IMR-90 (cell line): Measurements from ENCODE around the gene FBXW7. TPM values are rescaled to one million over a fixed set of nuclear protein-coding genes. Genes with fewer than 3 reads are reported as not detected.

ENCODE experiments used
- ATAC-seq: fragments of 200-7000 bp; cut with Tn5 transposase; 2 replicates; pipeline ENCODE4 v1.9.1; 2020; ENCODE audit warnings: low read depth, mild to moderate bottlenecking, moderate library complexity
- BruUV-seq: library from RNA; stranded (reverse); fragments of 400-500 nt; replicated peaks from 2 replicates; lab custom pipeline; 2021; lab: Mats Ljungman, UMichigan
- CTCF ChIA-PET: fragments of 300-600 bp; formaldehyde crosslinking; extraction: SDS; loops from one replicate; lab custom pipeline; 2021; ENCODE audit warnings: antibody characterized with exemption; lab: Yijun Ruan, JAX
- POLR2A ChIA-PET: fragments of 300-600 bp; sonication (Branson Sonifier 250); formaldehyde crosslinking; loops from one replicate; lab custom pipeline; 2022; ENCODE audit warnings: antibody characterized with exemption; ENCODE audit not compliant: unreplicated experiment; lab: Charles Lee
- DNase-seq: peaks from one replicate; pipeline ENCODE4 v3.0.0; 2013
- H2AFZ ChIP-seq: replicated peaks from 2 replicates; pipeline ENCODE3; 2013; ENCODE audit warnings: low read length, mild to moderate bottlenecking; ENCODE audit not compliant: poor library complexity
- H2AK5ac ChIP-seq: 2 replicates; pipeline ENCODE4 v1.6.1; 2013; ENCODE audit warnings: low read depth, low read length, inconsistent platforms
- H2AK9ac ChIP-seq: replicated peaks from 2 replicates; pipeline ENCODE3; 2013; ENCODE audit warnings: mild to moderate bottlenecking, low read depth, low read length, moderate library complexity; ENCODE audit not compliant: poor library complexity
- H2BK120ac ChIP-seq: 2 replicates; pipeline ENCODE4 v1.6.1; 2013; ENCODE audit warnings: low read depth, low read length, inconsistent platforms
- H2BK15ac ChIP-seq: 3 replicates; pipeline ENCODE4 v1.6.1; 2013; ENCODE audit warnings: low read depth, low read length, inconsistent platforms
- H2BK20ac ChIP-seq: 2 replicates; pipeline ENCODE4 v1.6.1; 2013; ENCODE audit warnings: low read depth, mild to moderate bottlenecking, inconsistent platforms, low read length, moderate library complexity
- H2BK5ac ChIP-seq: 2 replicates; pipeline ENCODE4 v1.6.1; 2013; ENCODE audit warnings: mild to moderate bottlenecking, low read depth, low read length, inconsistent platforms; ENCODE audit not compliant: poor library complexity, severe bottlenecking
- H3K14ac ChIP-seq: replicated peaks from 2 replicates; pipeline ENCODE4 v1.6.1; 2013; ENCODE audit warnings: low read depth, low read length, inconsistent platforms
- H3K18ac ChIP-seq: 2 replicates; pipeline ENCODE4 v1.6.1; 2013; ENCODE audit warnings: low read depth, low read length, control low read depth
- H3K23ac ChIP-seq: 2 replicates; pipeline ENCODE4 v1.6.1; 2013; ENCODE audit warnings: low read depth, low read length, inconsistent platforms
- H3K27ac ChIP-seq: 2 replicates; pipeline ENCODE4 v1.5.1; 2013; ENCODE audit warnings: mild to moderate bottlenecking, control low read depth, low read length; ENCODE audit not compliant: insufficient read depth
- H3K27me3 ChIP-seq: 2 replicates; pipeline ENCODE4 v1.6.1; 2013; ENCODE audit warnings: low read length; ENCODE audit not compliant: control insufficient read depth, insufficient read depth
- H3K36me3 ChIP-seq: 2 replicates; pipeline ENCODE4 v1.6.1; 2013; ENCODE audit warnings: low read length, mixed read lengths; ENCODE audit not compliant: control insufficient read depth, insufficient read depth
- H3K4ac ChIP-seq: 2 replicates; pipeline ENCODE4 v1.6.1; 2013; ENCODE audit warnings: low read depth, low read length, inconsistent platforms
- H3K4me1 ChIP-seq: 2 replicates; pipeline ENCODE4 v1.6.1; 2013; ENCODE audit warnings: low read length, mixed read lengths; ENCODE audit not compliant: control insufficient read depth, insufficient read depth
- H3K4me2 ChIP-seq: 2 replicates; pipeline ENCODE4 v1.6.1; 2013; ENCODE audit warnings: low read depth, mild to moderate bottlenecking, control low read depth, low read length, moderate library complexity
- H3K4me3 ChIP-seq: 2 replicates; pipeline ENCODE4 v1.5.1; 2013; ENCODE audit warnings: low read depth, mild to moderate bottlenecking, control low read depth, low read length, moderate library complexity; ENCODE audit not compliant: insufficient read depth
- H3K56ac ChIP-seq: 2 replicates; pipeline ENCODE4 v1.6.1; 2013; ENCODE audit warnings: low read length, inconsistent platforms; ENCODE audit not compliant: insufficient read depth; ENCODE audit errors: extremely low read depth
- H3K79me1 ChIP-seq, 2 experiments: 2 replicates each; pipeline ENCODE4 v1.6.1; 2013; ENCODE audit warnings: low read length in 2 of 2, inconsistent platforms in 1 of 2, low read depth in 1 of 2
- H3K9ac ChIP-seq: 2 replicates; pipeline ENCODE4 v1.6.1; 2013; ENCODE audit warnings: low read depth, low read length, control low read depth
- H3K9me1 ChIP-seq: 2 replicates; pipeline ENCODE4 v1.6.1; 2013; ENCODE audit warnings: low read length, inconsistent platforms; ENCODE audit not compliant: insufficient read depth
- H3K9me3 ChIP-seq: 2 replicates; pipeline ENCODE4 v1.6.1; 2013; ENCODE audit warnings: low read length; ENCODE audit not compliant: control insufficient read depth, insufficient read depth
- H4K20me1 ChIP-seq: 2 replicates; pipeline ENCODE4 v1.6.1; 2013; ENCODE audit warnings: low read length, inconsistent platforms; ENCODE audit not compliant: insufficient read depth
- H4K5ac ChIP-seq: 2 replicates; pipeline ENCODE4 v1.6.1; 2013; ENCODE audit warnings: mild to moderate bottlenecking, low read depth, low read length, control low read depth
- H4K8ac ChIP-seq, 2 experiments: 2 replicates each; pipeline ENCODE4 v1.6.1; 2013; ENCODE audit warnings: low read depth in 2 of 2, low read length in 2 of 2, control low read depth in 1 of 2, inconsistent platforms in 1 of 2
- H4K91ac ChIP-seq: 2 replicates; pipeline ENCODE4 v1.6.1; 2013; ENCODE audit warnings: low read depth, low read length, inconsistent platforms; ENCODE audit not compliant: insufficient read depth
- RCOR1 ChIP-seq: IDR thresholded peaks from 2 replicates; pipeline ENCODE4 v1.6.1; 2012; ENCODE audit warnings: mild to moderate bottlenecking, low read length, improper control_type of control experiment; ENCODE audit not compliant: insufficient replicate concordance
- WGBS, 2 experiments: methylation state at CpG; one replicate each; pipeline versions ENCODE4 v1.1.5 to v1.1.7; 2013; ENCODE audit warnings: missing lambda C conversion rate in 2 of 2; ENCODE audit not compliant: insufficient read length in 1 of 2; ENCODE audit errors: extremely low coverage in 2 of 2; 5-methylcytosine and 5-hydroxymethylcytosine counted together
- dilution Hi-C: fragments of 300-500 bp; cut with HindIII; formaldehyde crosslinking; loops from one replicate; pipeline ENCODE4 v1.14.3; 2018; ENCODE audit warnings: low sequenced_read_pairs; ENCODE audit not compliant: unreplicated experiment
- in situ Hi-C: fragments of 300-500 bp; cut with MboI; formaldehyde crosslinking; loops from 3 replicates; pipeline ENCODE4 v1.14.3; 2019; ENCODE audit warnings: low sequenced_read_pairs, inconsistent platforms, mixed read lengths
- intact Hi-C: fragments of 100-400 bp; cut with micrococcal nuclease; formaldehyde crosslinking; loops from 2 replicates; pipeline ENCODE4 v1.10.0; 2022
- polyA plus RNA-seq, 3 experiments: library from polyadenylated mRNA; depleted of rRNA; stranded (reverse); fragments of >200 nt; gene quantifications; 2 replicates each; pipeline ENCODE4 v1.2.3, GENCODE V29; 2012; ENCODE audit warnings: low replicate concordance in 1 of 3
- total RNA-seq: library from RNA; depleted of rRNA; stranded (reverse); fragments of >200 nt; gene quantifications from 2 replicates; pipeline ENCODE4 v1.2.3, GENCODE V29; 2012
- TF ChIP-seq, protein P1 (sequence below): conservative IDR thresholded peaks from 2 replicates; pipeline ENCODE4 v1.5.1; 2012; ENCODE audit warnings: mild to moderate bottlenecking, low read depth, low read length, improper control_type of control experiment

Gene FBXW7
- total and polyA plus RNA-seq, 2 of the 4 experiments (the other 2 are of a cell fraction) = 7.2 to 27.4 TPM

DNA sequence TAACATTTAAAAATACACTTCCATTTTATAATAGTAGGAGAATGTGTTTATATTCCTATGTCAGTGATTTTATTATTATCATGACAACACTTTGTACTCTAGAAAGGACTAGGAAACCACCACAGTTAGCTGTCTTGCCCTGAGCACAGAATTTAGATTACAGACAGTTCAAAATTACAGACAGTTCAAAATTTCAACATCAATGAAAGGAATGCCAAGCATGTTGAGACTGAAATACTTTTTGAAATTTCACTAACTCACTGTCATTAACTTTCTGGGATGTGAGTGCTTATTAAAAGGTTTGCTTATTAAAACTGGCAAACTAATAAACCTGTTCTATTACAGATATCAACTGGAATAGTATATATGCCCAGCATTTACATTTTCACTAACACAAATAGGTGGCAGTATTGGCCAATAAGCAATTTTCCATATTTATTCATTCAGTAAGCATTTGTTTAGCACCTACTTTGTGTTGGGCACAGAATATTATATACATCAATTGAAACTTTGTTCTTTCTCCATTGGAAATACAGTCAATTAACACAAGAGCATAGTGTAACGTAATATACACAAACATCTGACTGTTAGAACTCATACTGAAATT, 179.4 kb downstream of the FBXW7 start:
- no TSS peak for BruUV-seq
- Histone ChIP-seq H2BK20ac (no peak overlapping the region), H2AFZ (no peak overlapping the region), H3K4ac (no peak overlapping the region), H3K36me3 (no peaks in the 10 kb centered on the region), H3K18ac (no peak overlapping the region), H3K9me3 (no peaks in the 10 kb centered on the region), H3K56ac (no peak overlapping the region), H2AK9ac (no peak overlapping the region), H4K91ac (no peak overlapping the region), H4K5ac (no peak overlapping the region), H3K9ac (no peak overlapping the region), H3K4me3 (no peak overlapping the region), H3K79me1 (peaks cover 0 to 4% of the 10 kb centered on the region in 2 experiments; a peak in 3 of 4 replicates), H2BK120ac (no peak overlapping the region), H4K8ac (no peak overlapping the region), H3K27ac (no peak overlapping the region), H3K4me1 (0 out of 2 replicates have a peak, but pooled peaks cover 2% of the 10 kb centered on the region), H3K27me3 (no peaks in the 10 kb centered on the region), H3K9me1 (no peaks in the 10 kb centered on the region), H3K14ac (no peak overlapping the region), H2AK5ac (no peak overlapping the region), H3K23ac (no peak overlapping the region), H4K20me1 (no peaks in the 10 kb centered on the region), H2BK5ac (peak overlapping the region; percentile 38), H2BK15ac (no peak overlapping the region), H3K4me2 (no peak overlapping the region)
- intact Hi-C loops = loop anchor here (10.0 kb wide), 3 partner anchors 252 to 1232 kb away; no protein-coding TSS in a partner anchor
- ChIA-PET POLR2A (no interaction called here), CTCF (no interaction called here)
- ATAC-seq (no peak), DNase-seq (peak; percentile 21)
- no CpG with 5 or more reads among the region's 1 CpG for WGBS, 2 experiments
- in situ Hi-C loops = no loop called here
- dilution Hi-C loops = no loop called here
- TF ChIP-seq, protein P1, sequence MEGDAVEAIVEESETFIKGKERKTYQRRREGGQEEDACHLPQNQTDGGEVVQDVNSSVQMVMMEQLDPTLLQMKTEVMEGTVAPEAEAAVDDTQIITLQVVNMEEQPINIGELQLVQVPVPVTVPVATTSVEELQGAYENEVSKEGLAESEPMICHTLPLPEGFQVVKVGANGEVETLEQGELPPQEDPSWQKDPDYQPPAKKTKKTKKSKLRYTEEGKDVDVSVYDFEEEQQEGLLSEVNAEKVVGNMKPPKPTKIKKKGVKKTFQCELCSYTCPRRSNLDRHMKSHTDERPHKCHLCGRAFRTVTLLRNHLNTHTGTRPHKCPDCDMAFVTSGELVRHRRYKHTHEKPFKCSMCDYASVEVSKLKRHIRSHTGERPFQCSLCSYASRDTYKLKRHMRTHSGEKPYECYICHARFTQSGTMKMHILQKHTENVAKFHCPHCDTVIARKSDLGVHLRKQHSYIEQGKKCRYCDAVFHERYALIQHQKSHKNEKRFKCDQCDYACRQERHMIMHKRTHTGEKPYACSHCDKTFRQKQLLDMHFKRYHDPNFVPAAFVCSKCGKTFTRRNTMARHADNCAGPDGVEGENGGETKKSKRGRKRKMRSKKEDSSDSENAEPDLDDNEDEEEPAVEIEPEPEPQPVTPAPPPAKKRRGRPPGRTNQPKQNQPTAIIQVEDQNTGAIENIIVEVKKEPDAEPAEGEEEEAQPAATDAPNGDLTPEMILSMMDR = 0 out of 2 replicates have a peak, but pooled peaks have one; percentile 5
- no peak for TF ChIP-seq RCOR1
